ENCODE data around the gene NUP37. TPM values are rescaled to one million over a fixed set of nuclear protein-coding genes. Genes with fewer than 3 reads are reported as not detected.
A peak's percentile ranks its signal among the peaks of the same experiment; 100 is the strongest.
"Not testable (repeated sequence)": the region's sequence is repeated elsewhere in the genome, so short reads cannot be mapped to it uniquely, and the experiment has no call there.

Gene NUP37
- total RNA-seq, result 10 to 100 TPM in 2 of 4 donors, 1 to 10 TPM in 2; 5.5 to 23.2 (median 12.6) TPM

- TF ChIP-seq CTCF (IDR thresholded peaks at IDR 0.05) (peak in 1 of 6 experiments; percentile 16), POLR2A (IDR thresholded peaks at IDR 0.05) (peak; percentile 33 to 47)
- peak within 1 kb of the TSS; percentile 77 to 87 (median 85) for H3K27ac ChIP-seq
- H3K27me3 ChIP-seq, result no peaks in the 10 kb centered on the region
- peak within 1 kb of the TSS; percentile 58 to 92 (median 81) for H3K4me3 ChIP-seq
- peaks cover 0 to 11% (median 0%) of the 10 kb centered on the region in 3 donors for H3K36me3 ChIP-seq
- peak; percentile 85 to 95 (median 93) for DNase-seq
- H3K9me3 ChIP-seq, result no peaks in the 10 kb centered on the region
- H3K4me1 ChIP-seq, result peaks cover 0 to 9% (median 0%) of the 10 kb centered on the region in 4 donors
Observed at GRCh38 chr12:102119674-102120563, at the start of gene NUP37, which contains the start of gene PARPBP. NUP37 (minus strand) TSS chr12:102120114; CDS start chr12:102118518, 1,596 bp downstream. PARPBP (plus strand) TSS chr12:102120183; CDS start chr12:102123889, 3,706 bp downstream.

- H3K36me3 ChIP-seq, result no peaks in the 10 kb centered on the region
- no peaks in the 10 kb centered on the region for H3K4me1 ChIP-seq
- no peaks in the 10 kb centered on the region for H3K27me3 ChIP-seq
- no peak for DNase-seq
- TF ChIP-seq CTCF (IDR thresholded peaks at IDR 0.05), result no peak
- TF ChIP-seq POLR2A (IDR thresholded peaks at IDR 0.05), result no peak
- no peak overlapping the region for H3K27ac ChIP-seq
- H3K9me3 ChIP-seq, result no peaks in the 10 kb centered on the region
- no peak overlapping the region for H3K4me3 ChIP-seq
Observed at GRCh38 chr12:102167821-102168604, 48.1 kb upstream of the NUP37 start.

- no peaks in the 10 kb centered on the region for H3K27me3 ChIP-seq
- no peaks in the 10 kb centered on the region for H3K36me3 ChIP-seq
- DNase-seq, result no peak
- TF ChIP-seq CTCF (IDR thresholded peaks at IDR 0.05) (no peak), POLR2A (IDR thresholded peaks at IDR 0.05) (no peak)
- H3K4me1 ChIP-seq, result no peaks in the 10 kb centered on the region
- H3K27ac ChIP-seq, result no peak overlapping the region
- no peak overlapping the region for H3K4me3 ChIP-seq
- no peaks in the 10 kb centered on the region for H3K9me3 ChIP-seq
Observed at GRCh38 chr12:102163383-102163782, 43.5 kb upstream of the NUP37 start.

- DNase-seq, H3K27me3 ChIP-seq, H3K4me3 ChIP-seq, H3K36me3 ChIP-seq, H3K4me1 ChIP-seq, H3K9me3 ChIP-seq, H3K27ac ChIP-seq: not testable (repeated sequence)
Observed at GRCh38 chr12:102155206-102155605, 35.3 kb upstream of the NUP37 start.

- not testable (repeated sequence) for H3K36me3 ChIP-seq, H3K4me3 ChIP-seq
Observed at GRCh38 chr12:102147062-102147587, 27.2 kb upstream of the NUP37 start.

GRCh38 chr12:102144221-102144620 lies 24.3 kb upstream of the NUP37 start:
- no peaks in the 10 kb centered on the region for H3K36me3 ChIP-seq
- H3K27me3 ChIP-seq, result no peaks in the 10 kb centered on the region
- DNase-seq, result no peak
- H3K27ac ChIP-seq, result no peak overlapping the region
- no peaks in the 10 kb centered on the region for H3K4me1 ChIP-seq
- H3K9me3 ChIP-seq, result no peaks in the 10 kb centered on the region
- TF ChIP-seq CTCF (IDR thresholded peaks at IDR 0.05), result no peak
- TF ChIP-seq POLR2A (IDR thresholded peaks at IDR 0.05), result no peak
- no peak overlapping the region for H3K4me3 ChIP-seq

More at GRCh38 chr12:102147062-102147587, 27.2 kb upstream of the NUP37 start:
- DNase-seq, H3K27me3 ChIP-seq, H3K4me1 ChIP-seq, H3K27ac ChIP-seq, H3K9me3 ChIP-seq: not testable (repeated sequence)

GRCh38 chr12:102142866-102143373 lies 23.0 kb upstream of the NUP37 start:
- not testable (repeated sequence) for H3K9me3 ChIP-seq, H3K27me3 ChIP-seq, H3K36me3 ChIP-seq, H3K4me3 ChIP-seq, H3K4me1 ChIP-seq, DNase-seq, H3K27ac ChIP-seq

GRCh38 chr12:102137619-102138018 lies 17.7 kb upstream of the NUP37 start:
- H3K9me3 ChIP-seq, H3K27me3 ChIP-seq, H3K27ac ChIP-seq, H3K4me1 ChIP-seq, DNase-seq, H3K4me3 ChIP-seq, H3K36me3 ChIP-seq: not testable (repeated sequence)

GRCh38 chr12:102131442-102131841 lies 11.5 kb upstream of the NUP37 start:
- H3K27me3 ChIP-seq, H3K4me1 ChIP-seq, H3K27ac ChIP-seq, H3K36me3 ChIP-seq, DNase-seq, H3K4me3 ChIP-seq, H3K9me3 ChIP-seq: not testable (repeated sequence)
